GM04503 (cell line): ENCODE data around the gene EBNA1BP2.
"Not testable (repeated sequence)": the region's sequence is repeated elsewhere in the genome, so short reads cannot be mapped to it uniquely, and the experiment has no call there.

Source experiments
- DNase-seq: peaks from one replicate; pipeline ENCODE4 v3.0.0-alpha.2; 2012; ENCODE audit warnings: low read depth

Gene EBNA1BP2

GRCh38 chr1:43119928-43120586 is 52.0 kb downstream of the EBNA1BP2 start:
- not testable (repeated sequence) for DNase-seq
